H1 (cell line): ENCODE data around the gene WWC1. TPM values are rescaled to one million over a fixed set of nuclear protein-coding genes. Genes with fewer than 3 reads are reported as not detected.

ENCODE experiments used
- EGR1 ChIP-seq: IDR thresholded peaks from 2 replicates; pipeline ENCODE4 v1.6.1; 2011; ENCODE audit warnings: low read depth, low read length, borderline replicate concordance
- JUN ChIP-seq: IDR thresholded peaks from 2 replicates; pipeline ENCODE4 v1.6.1; 2011; ENCODE audit warnings: low read depth, mild to moderate bottlenecking, improper control_type of control experiment, low read length
- KDM4A ChIP-seq: IDR thresholded peaks from one replicate; pipeline ENCODE4 v1.7.1; 2012; ENCODE audit warnings: low read depth, mild to moderate bottlenecking, moderate library complexity, low read length, inconsistent platforms; ENCODE audit not compliant: severe bottlenecking
- KDM5A ChIP-seq: fragments of 200-600 bp; IDR thresholded peaks from 2 replicates; pipeline ENCODE4 v1.7.1; 2012; ENCODE audit warnings: mild to moderate bottlenecking, low read length, inconsistent platforms, mixed read lengths
- SAP30 ChIP-seq: fragments of 300-600 bp; sonication (generic); IDR thresholded peaks from 2 replicates; pipeline ENCODE4 v1.7.1; 2012; ENCODE audit warnings: low read length, moderate library complexity, mild to moderate bottlenecking, inconsistent platforms; ENCODE audit not compliant: insufficient read depth, insufficient replicate concordance
- SP2 ChIP-seq: IDR thresholded peaks from 2 replicates; pipeline ENCODE4 v1.6.1; 2012; ENCODE audit warnings: mild to moderate bottlenecking, low read length, inconsistent platforms
- TEAD4 ChIP-seq: IDR thresholded peaks from 2 replicates; pipeline ENCODE4 v1.6.1; 2012; ENCODE audit warnings: low read depth, low read length, inconsistent platforms, mixed read lengths
- polyA plus RNA-seq, 7 experiments: library from polyadenylated mRNA; depleted of rRNA in 3 of 7; stranded (reverse) in 5 of 7; unstranded in 2 of 7; fragments of >200 nt in 5 of 7; fragments of 200-250 nt in 2 of 7; gene quantifications; 1 replicate in 5 of 7; 2 replicates in 1 of 7; 4 replicates in 1 of 7; pipeline versions ENCODE4 v1.2.1 to v1.2.3, GENCODE V29; 2011 to 2013; ENCODE audit warnings: missing spikeins in 2 of 7, mixed read lengths in 2 of 7
- total RNA-seq: library from RNA; stranded (reverse); fragmentation: NEBNext Ultra II Directional; extraction: Animal tissue kit (Norgen Biotek cat#: 25700); gene quantifications from 2 replicates; pipeline ENCODE4 v1.2.1, GENCODE V29; 2021
- TF ChIP-seq, protein P1 (sequence below): fragments of 300-600 bp; sonication (generic); IDR thresholded peaks from 2 replicates; pipeline ENCODE4 v1.7.1; 2012; ENCODE audit warnings: low read length, moderate library complexity, mild to moderate bottlenecking, inconsistent platforms; ENCODE audit not compliant: insufficient replicate concordance
- TF ChIP-seq, protein P2 (sequence below): IDR thresholded peaks from 2 replicates; pipeline ENCODE4 v1.6.1; 2012; ENCODE audit warnings: low read length, inconsistent platforms

The WWC1 gene
- total and polyA plus RNA-seq, 2 of the 8 experiments (the other 6 are each of a cell fraction or from before 2014, with no cell fraction given) = 16.4 to 41.1 TPM

DNA sequence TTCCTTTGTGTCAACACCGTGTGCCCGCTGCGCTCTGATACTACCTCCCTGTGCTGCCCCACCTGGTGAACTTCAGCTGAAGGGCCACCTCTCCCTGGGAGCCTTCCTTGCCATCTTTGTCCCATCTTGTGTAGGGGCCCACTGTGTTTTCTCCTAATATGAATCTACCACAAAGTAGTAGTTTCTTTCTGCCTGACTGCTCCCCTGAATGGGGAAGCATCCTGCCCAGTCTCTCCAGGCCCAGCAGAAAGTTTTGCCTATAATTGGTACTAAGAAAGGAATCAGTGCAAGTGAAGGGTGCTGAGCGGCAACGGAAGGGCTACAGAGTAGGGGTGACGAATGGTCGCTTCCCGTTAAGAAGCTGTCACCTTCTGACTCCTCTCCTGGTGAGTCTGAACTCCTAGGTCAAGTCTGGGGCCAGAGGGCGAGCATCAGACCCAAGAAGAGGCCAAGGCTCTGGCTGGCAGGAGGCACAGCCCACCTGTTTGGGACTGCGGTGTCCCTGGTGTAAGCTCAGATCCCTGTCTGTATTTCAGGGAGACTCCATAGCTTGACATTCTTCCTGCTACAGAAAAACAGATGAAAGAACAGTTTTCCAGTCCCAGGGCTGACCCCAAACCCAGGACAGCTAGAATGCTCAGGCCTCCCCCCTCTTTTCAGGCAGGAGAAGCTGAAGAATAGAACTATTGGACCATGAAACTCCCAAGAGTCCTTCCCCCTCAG, 24.1 kb downstream of the WWC1 start (continued):
- TF ChIP-seq, protein P1, sequence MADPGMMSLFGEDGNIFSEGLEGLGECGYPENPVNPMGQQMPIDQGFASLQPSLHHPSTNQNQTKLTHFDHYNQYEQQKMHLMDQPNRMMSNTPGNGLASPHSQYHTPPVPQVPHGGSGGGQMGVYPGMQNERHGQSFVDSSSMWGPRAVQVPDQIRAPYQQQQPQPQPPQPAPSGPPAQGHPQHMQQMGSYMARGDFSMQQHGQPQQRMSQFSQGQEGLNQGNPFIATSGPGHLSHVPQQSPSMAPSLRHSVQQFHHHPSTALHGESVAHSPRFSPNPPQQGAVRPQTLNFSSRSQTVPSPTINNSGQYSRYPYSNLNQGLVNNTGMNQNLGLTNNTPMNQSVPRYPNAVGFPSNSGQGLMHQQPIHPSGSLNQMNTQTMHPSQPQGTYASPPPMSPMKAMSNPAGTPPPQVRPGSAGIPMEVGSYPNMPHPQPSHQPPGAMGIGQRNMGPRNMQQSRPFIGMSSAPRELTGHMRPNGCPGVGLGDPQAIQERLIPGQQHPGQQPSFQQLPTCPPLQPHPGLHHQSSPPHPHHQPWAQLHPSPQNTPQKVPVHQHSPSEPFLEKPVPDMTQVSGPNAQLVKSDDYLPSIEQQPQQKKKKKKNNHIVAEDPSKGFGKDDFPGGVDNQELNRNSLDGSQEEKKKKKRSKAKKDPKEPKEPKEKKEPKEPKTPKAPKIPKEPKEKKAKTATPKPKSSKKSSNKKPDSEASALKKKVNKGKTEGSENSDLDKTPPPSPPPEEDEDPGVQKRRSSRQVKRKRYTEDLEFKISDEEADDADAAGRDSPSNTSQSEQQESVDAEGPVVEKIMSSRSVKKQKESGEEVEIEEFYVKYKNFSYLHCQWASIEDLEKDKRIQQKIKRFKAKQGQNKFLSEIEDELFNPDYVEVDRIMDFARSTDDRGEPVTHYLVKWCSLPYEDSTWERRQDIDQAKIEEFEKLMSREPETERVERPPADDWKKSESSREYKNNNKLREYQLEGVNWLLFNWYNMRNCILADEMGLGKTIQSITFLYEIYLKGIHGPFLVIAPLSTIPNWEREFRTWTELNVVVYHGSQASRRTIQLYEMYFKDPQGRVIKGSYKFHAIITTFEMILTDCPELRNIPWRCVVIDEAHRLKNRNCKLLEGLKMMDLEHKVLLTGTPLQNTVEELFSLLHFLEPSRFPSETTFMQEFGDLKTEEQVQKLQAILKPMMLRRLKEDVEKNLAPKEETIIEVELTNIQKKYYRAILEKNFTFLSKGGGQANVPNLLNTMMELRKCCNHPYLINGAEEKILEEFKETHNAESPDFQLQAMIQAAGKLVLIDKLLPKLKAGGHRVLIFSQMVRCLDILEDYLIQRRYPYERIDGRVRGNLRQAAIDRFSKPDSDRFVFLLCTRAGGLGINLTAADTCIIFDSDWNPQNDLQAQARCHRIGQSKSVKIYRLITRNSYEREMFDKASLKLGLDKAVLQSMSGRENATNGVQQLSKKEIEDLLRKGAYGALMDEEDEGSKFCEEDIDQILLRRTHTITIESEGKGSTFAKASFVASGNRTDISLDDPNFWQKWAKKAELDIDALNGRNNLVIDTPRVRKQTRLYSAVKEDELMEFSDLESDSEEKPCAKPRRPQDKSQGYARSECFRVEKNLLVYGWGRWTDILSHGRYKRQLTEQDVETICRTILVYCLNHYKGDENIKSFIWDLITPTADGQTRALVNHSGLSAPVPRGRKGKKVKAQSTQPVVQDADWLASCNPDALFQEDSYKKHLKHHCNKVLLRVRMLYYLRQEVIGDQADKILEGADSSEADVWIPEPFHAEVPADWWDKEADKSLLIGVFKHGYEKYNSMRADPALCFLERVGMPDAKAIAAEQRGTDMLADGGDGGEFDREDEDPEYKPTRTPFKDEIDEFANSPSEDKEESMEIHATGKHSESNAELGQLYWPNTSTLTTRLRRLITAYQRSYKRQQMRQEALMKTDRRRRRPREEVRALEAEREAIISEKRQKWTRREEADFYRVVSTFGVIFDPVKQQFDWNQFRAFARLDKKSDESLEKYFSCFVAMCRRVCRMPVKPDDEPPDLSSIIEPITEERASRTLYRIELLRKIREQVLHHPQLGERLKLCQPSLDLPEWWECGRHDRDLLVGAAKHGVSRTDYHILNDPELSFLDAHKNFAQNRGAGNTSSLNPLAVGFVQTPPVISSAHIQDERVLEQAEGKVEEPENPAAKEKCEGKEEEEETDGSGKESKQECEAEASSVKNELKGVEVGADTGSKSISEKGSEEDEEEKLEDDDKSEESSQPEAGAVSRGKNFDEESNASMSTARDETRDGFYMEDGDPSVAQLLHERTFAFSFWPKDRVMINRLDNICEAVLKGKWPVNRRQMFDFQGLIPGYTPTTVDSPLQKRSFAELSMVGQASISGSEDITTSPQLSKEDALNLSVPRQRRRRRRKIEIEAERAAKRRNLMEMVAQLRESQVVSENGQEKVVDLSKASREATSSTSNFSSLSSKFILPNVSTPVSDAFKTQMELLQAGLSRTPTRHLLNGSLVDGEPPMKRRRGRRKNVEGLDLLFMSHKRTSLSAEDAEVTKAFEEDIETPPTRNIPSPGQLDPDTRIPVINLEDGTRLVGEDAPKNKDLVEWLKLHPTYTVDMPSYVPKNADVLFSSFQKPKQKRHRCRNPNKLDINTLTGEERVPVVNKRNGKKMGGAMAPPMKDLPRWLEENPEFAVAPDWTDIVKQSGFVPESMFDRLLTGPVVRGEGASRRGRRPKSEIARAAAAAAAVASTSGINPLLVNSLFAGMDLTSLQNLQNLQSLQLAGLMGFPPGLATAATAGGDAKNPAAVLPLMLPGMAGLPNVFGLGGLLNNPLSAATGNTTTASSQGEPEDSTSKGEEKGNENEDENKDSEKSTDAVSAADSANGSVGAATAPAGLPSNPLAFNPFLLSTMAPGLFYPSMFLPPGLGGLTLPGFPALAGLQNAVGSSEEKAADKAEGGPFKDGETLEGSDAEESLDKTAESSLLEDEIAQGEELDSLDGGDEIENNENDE = no peak
- no peak for TF ChIP-seq EGR1
- no peak for TF ChIP-seq KDM4A
- no peak for TF ChIP-seq SAP30
- no peak for TF ChIP-seq TEAD4
- no peak for TF ChIP-seq KDM5A
- TF ChIP-seq SP2 = no peak
- TF ChIP-seq, protein P2, sequence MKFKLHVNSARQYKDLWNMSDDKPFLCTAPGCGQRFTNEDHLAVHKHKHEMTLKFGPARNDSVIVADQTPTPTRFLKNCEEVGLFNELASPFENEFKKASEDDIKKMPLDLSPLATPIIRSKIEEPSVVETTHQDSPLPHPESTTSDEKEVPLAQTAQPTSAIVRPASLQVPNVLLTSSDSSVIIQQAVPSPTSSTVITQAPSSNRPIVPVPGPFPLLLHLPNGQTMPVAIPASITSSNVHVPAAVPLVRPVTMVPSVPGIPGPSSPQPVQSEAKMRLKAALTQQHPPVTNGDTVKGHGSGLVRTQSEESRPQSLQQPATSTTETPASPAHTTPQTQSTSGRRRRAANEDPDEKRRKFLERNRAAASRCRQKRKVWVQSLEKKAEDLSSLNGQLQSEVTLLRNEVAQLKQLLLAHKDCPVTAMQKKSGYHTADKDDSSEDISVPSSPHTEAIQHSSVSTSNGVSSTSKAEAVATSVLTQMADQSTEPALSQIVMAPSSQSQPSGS = no peak
- no peak for TF ChIP-seq JUN
